Upper lobe of right lung (tissue), 1 donor: ENCODE data around the gene CCDC66. TPM values are rescaled to one million over a fixed set of nuclear protein-coding genes. Genes with fewer than 3 reads are reported as not detected.
"Not testable (repeated sequence)": the region's sequence is repeated elsewhere in the genome, so short reads cannot be mapped to it uniquely, and the experiment has no call there.

Source experiments
- ATAC-seq: fragments of 200-7000 bp; cut with Tn5 transposase; one replicate; pipeline ENCODE4 v1.9.1; 2020; ENCODE audit warnings: mild to moderate bottlenecking, moderate library complexity
- DNase-seq: peaks from one replicate; pipeline ENCODE4 v3.0.0-alpha.2; 2020
- H3K27ac ChIP-seq: fragments of 200-600 bp; one replicate; pipeline ENCODE4 v1.8.0; 2022
- H3K27me3 ChIP-seq: fragments of 200-600 bp; one replicate; pipeline ENCODE4 v1.8.0; 2022; ENCODE audit warnings: mild to moderate bottlenecking
- H3K36me3 ChIP-seq: fragments of 200-600 bp; one replicate; pipeline ENCODE4 v1.8.0; 2022
- H3K4me1 ChIP-seq: fragments of 200-600 bp; one replicate; pipeline ENCODE4 v1.8.0; 2022
- H3K4me3 ChIP-seq: fragments of 200-600 bp; one replicate; pipeline ENCODE4 v1.8.0; 2022; ENCODE audit warnings: mild to moderate bottlenecking
- H3K9me3 ChIP-seq: fragments of 200-600 bp; one replicate; pipeline ENCODE4 v1.8.0; 2022
- intact Hi-C: fragments of 100-400 bp; cut with DNase I; formaldehyde crosslinking; loops from one replicate; pipeline ENCODE4 v1.11.0; 2022
- total RNA-seq: library from RNA; stranded (reverse); fragmentation: NEBNext Ultra II Directional; extraction: Animal tissue kit (Norgen Biotek cat#: 25700); gene quantifications from one replicate; pipeline ENCODE4 v1.2.1, GENCODE V29; 2021
- TF ChIP-seq, protein P1 (sequence below): fragments of 200-600 bp; IDR thresholded peaks from one replicate; pipeline ENCODE4 v1.8.0; 2022; ENCODE audit warnings: antibody characterized with exemption
- donor health status: DM: no; HTN: yes; CAD: no; lungs with severe emphysema.

The CCDC66 gene
- total RNA-seq, 1 donor from 2014 or later, result 25.0 TPM

DNA sequence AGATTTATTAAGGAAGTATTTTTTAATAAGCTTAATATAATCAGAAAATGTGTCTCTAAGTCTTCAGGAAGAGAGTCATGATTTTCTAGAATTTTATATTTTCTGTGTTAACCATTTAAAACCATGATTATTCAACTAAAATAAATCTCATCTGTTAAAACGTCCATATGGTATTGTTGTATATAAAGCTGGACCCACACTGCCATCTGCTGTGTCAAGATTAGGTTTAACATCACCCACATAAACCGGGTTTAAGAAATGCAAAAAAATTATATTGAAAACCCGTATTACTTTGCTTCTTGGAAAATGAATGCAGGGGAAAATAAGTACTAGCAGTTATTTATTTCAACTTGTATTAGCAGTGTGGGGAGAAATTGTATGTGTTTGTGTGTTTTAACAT is 9.5 kb upstream of the CCDC66 start:
- DNase-seq (no peak), ATAC-seq (no peak)
- no peaks in the 10 kb centered on the region for H3K27me3 ChIP-seq
- no peaks in the 10 kb centered on the region for H3K4me1 ChIP-seq
- no peaks in the 10 kb centered on the region for H3K9me3 ChIP-seq
- intact Hi-C loops, result no loop called here
- H3K36me3 ChIP-seq, result no peaks in the 10 kb centered on the region
- H3K27ac ChIP-seq, result no peak overlapping the region
- no peak overlapping the region for H3K4me3 ChIP-seq
- TF ChIP-seq, protein P1, sequence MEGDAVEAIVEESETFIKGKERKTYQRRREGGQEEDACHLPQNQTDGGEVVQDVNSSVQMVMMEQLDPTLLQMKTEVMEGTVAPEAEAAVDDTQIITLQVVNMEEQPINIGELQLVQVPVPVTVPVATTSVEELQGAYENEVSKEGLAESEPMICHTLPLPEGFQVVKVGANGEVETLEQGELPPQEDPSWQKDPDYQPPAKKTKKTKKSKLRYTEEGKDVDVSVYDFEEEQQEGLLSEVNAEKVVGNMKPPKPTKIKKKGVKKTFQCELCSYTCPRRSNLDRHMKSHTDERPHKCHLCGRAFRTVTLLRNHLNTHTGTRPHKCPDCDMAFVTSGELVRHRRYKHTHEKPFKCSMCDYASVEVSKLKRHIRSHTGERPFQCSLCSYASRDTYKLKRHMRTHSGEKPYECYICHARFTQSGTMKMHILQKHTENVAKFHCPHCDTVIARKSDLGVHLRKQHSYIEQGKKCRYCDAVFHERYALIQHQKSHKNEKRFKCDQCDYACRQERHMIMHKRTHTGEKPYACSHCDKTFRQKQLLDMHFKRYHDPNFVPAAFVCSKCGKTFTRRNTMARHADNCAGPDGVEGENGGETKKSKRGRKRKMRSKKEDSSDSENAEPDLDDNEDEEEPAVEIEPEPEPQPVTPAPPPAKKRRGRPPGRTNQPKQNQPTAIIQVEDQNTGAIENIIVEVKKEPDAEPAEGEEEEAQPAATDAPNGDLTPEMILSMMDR, result no peak

DNA sequence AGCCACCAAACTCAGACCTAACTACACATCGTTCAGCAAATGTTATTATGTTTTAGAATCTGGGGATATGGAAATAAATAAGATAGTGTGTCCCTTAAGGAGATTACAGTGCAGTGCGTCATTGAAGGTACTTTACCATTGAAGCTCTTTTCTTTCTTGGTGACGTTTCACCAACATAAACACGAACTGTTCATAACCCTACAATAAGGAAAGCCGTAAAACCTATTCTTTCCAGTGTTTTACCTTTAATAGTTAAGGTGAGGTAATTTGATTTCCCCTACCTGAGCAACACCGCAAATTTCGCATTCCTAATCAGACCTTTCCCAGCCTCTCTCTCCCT is 826 bp downstream of the CCDC66 start:
- intact Hi-C loops, result no loop called here
- H3K4me1 ChIP-seq, result peaks cover 11% of the 10 kb centered on the region
- H3K4me3 ChIP-seq, result peak overlapping the region; percentile 96
- H3K36me3 ChIP-seq, result peaks cover 36% of the 10 kb centered on the region
- TF ChIP-seq, protein P1, result no peak
- no peaks in the 10 kb centered on the region for H3K9me3 ChIP-seq
- no peaks in the 10 kb centered on the region for H3K27me3 ChIP-seq
- no peak for DNase-seq
- H3K27ac ChIP-seq, result peak overlapping the region; percentile 93
- no peak for ATAC-seq

DNA sequence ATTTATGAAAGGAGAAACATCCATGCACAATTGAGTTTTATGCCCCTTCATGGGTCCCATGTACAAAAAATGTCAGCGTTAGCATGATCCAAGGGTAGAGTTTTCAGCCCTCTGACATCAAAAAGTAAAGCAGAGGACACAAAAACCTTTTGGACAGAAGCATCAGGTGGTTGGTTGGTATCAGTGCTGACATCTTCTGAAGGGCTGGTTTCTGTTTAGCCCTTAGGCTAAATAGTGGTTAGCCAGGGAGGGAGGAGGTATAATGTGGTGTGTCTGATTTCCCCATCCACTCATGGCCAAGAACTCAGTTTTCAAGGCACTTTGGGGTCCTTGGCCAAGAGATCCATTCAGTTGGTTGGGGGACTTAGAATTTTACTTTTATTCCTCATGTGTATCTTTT is 16.5 kb downstream of the CCDC66 start:
- intact Hi-C loops, result no loop called here
- Histone ChIP-seq H3K9me3 (no peaks in the 10 kb centered on the region), H3K36me3 (peaks cover 46% of the 10 kb centered on the region), H3K27ac (no peak overlapping the region), H3K4me1 (no peaks in the 10 kb centered on the region), H3K4me3 (no peak overlapping the region), H3K27me3 (no peaks in the 10 kb centered on the region)
- ATAC-seq (no peak), DNase-seq (no peak)
- TF ChIP-seq, protein P1, result no peak

DNA sequence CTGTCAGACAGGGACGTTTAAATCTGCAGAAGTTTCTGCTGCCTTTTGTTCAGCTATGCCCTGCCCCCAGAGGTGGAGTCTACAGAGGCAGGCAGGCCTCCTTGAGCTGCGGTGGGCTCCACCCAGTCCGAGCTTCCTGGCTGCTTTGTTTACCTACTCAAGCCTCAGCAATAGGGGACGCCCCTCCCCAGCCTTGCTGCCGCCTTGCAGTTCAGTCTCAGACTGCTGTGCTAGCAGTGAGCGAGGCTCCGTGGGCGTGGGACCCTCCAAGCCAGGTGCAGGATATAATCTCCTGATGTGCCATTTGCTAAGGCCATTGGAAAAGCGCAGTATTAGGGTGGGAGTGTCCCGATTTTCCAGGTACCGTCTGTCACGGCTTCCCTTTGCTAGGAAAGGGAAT is 25.0 kb downstream of the CCDC66 start:
- intact Hi-C loops, DNase-seq, H3K36me3 ChIP-seq, H3K9me3 ChIP-seq, ATAC-seq, H3K27me3 ChIP-seq, H3K27ac ChIP-seq, H3K4me3 ChIP-seq, H3K4me1 ChIP-seq: not testable (repeated sequence)

DNA sequence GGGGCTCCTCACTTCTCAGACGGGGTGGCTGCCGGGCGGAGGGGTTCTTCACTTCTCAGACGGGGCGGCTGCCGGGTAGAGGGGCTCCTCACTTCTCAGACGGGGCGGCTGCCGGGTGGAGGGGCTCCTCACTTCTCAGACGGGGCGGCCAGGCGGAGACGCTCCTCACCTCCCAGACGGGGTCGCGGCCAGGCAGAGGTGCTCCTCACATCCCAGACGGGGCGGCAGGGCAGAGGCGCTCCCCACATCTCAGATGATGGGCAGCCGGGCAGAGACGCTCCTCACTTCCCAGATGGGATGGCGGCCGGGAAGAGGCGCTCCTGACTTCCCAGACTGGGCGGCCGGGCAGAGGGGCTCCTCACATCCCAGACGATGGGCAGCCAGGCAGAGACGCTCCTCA is 27.3 kb downstream of the CCDC66 start:
- H3K4me1 ChIP-seq, H3K36me3 ChIP-seq, H3K27ac ChIP-seq, H3K9me3 ChIP-seq, H3K4me3 ChIP-seq, intact Hi-C loops, DNase-seq, ATAC-seq, H3K27me3 ChIP-seq: not testable (repeated sequence)

DNA sequence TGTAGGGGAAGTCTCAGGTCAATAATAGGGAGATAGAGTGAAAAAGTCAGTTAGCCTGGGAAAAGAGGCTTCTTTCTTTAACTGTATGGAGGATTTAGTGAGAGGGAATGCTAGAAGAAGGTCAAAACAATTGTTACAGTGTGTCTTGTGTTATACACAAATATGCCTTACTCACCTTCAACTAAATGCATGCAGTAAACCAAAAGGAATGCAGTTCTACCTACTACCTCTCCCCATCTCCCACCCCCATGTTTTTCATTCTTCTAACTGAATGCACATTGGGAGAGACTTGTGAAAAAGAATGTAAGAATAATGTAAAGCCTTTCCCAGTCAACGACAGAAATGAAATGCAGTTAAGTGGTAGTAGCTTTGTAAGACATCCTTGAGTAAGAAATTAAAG is 33.8 kb downstream of the CCDC66 start:
- H3K36me3 ChIP-seq, result peaks cover 16% of the 10 kb centered on the region
- DNase-seq (no peak), ATAC-seq (no peak)
- TF ChIP-seq, protein P1, result no peak
- no peaks in the 10 kb centered on the region for H3K9me3 ChIP-seq
- H3K27me3 ChIP-seq, result no peaks in the 10 kb centered on the region
- intact Hi-C loops, result no loop called here
- no peak overlapping the region for H3K27ac ChIP-seq
- no peak overlapping the region for H3K4me3 ChIP-seq
- H3K4me1 ChIP-seq, result no peaks in the 10 kb centered on the region

DNA sequence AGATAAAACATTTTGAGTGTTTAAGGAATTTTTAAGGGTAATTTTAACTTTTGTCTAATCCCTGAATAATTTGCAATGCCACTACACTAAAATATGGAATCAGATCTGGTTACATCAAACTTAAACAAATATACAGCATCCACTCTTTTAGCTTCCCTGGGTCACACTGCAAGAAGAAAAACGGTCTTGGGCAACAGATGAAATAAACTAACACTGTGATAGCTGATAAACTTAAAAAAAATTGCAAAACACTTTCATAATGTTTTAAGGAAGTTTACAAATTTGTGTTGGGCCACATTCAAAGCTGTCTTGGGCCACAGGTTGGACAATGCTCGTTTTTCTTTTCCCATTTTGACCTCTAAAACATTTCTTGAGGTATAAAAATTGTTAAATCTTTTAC is 34.3 kb downstream of the CCDC66 start:
- no peak for DNase-seq
- no peaks in the 10 kb centered on the region for H3K4me1 ChIP-seq
- H3K36me3 ChIP-seq, result peaks cover 17% of the 10 kb centered on the region
- TF ChIP-seq, protein P1, result no peak
- H3K27me3 ChIP-seq, result no peaks in the 10 kb centered on the region
- H3K27ac ChIP-seq, result no peak overlapping the region
- no peak for ATAC-seq
- intact Hi-C loops, result no loop called here
- no peak overlapping the region for H3K4me3 ChIP-seq
- H3K9me3 ChIP-seq, result no peaks in the 10 kb centered on the region
